Stromal cell of bone marrow (primary cell): ENCODE data around the gene NLRP9.
A peak's percentile ranks its signal among the peaks of the same experiment; 100 is the strongest.

Experiments used
- DNase-seq: peaks from one replicate; pipeline ENCODE4 v3.0.0-alpha.2; 2012; ENCODE audit warnings: low read depth

NLRP9 gene

DNA sequence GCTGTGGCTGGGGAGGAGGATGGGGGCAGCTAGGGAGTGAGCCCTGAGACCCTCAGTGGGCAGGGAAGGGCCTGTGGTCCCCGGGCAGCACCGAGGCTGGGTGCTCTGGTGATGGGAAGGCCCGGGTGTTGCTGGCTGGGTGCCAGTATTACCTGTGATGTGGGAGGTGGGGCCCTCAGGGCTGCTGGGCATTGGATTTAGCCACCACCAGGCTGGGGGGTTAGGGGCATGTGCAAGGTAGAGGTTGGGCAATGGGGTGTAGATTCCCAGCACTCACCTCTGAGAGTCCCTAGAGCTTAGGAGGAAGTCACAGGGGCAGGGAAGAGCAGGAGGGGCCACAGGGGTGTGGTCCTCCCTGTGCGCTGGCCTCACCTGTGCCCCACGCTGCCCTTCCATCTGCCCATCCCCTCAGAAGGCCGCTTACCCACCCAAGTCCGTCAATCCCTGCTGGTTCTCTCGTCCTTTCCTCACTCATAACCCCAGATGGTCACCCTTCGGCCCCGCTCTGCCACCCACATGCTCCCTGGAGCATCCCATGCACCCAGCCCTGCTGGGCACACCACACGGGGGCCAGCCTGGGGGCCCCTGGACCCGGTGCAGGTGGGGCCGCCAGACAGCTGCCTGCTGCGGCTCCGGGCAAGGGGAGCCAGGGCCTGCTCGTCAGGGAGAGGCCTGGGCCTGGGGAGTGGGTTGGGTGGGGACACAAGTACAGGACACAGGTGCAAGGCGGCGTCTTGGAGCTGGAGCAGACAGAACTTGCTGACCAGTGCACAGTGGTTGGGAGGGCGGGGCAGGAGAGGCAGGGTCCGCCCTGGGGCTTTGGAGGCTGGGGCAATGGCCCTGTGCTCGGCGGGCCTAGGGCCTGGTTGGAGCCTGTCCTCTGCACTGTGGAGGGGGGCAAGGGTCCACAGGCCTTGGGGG lies 50.7 kb downstream of the NLRP9 start:
- DNase-seq, result no peak

DNA sequence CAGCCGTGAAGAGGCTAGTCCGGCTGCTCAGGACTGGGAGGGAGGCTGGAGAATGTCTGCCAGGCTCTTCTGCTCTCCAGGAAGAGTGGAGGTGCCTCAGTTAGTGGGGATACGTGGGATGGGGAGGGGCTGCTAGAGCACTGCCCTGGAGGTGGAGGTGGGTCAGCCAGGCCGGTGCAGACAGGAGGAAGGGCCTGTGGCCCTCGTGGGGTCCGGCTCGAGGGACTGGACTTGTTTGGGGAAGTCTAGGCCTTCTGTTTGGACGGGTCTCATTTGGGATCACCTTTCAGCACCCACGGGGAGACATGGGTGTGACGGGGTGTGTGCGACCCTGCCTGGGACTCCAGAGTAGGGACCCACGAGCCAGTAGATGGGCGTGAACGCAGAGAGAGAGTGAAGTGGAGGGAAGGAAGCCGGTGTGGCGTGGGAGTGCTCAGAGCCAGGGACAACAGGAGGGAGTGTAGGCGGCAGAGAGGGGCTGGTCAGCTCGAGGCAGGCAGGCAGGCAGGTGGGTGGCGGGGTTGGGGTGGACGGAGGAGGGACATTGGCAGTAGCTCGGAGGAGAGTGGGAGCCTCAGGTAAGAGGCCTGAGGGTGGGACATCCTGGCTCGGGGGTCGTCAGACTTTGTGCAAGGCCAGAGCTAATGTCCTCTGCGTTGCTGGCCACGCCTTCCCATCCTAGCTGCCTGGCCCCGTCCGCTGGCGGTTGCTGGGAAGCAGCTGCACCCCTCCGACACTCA lies 51.7 kb downstream of the NLRP9 start:
- DNase-seq, result no peak

DNA sequence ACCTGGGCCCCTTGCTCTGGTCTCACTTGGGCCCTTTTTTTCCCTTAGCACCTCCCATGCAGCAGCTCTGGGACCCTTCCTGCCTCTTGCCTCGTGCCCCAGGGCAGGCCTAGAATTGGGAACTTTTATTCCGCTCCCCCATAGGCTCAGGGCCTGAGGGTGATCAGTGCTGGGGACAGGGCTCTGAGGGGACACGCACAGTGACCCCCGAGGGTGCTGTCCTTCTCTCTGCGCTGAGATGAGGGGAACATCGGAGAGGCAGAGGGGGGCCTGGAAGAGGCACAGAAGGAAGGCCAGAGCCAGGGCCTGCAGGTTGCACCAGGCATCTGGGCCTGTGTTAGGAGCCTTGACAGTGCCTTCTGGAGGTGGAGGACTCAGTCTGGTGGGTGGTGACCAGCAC lies 52.4 kb downstream of the NLRP9 start:
- no peak for DNase-seq

DNA sequence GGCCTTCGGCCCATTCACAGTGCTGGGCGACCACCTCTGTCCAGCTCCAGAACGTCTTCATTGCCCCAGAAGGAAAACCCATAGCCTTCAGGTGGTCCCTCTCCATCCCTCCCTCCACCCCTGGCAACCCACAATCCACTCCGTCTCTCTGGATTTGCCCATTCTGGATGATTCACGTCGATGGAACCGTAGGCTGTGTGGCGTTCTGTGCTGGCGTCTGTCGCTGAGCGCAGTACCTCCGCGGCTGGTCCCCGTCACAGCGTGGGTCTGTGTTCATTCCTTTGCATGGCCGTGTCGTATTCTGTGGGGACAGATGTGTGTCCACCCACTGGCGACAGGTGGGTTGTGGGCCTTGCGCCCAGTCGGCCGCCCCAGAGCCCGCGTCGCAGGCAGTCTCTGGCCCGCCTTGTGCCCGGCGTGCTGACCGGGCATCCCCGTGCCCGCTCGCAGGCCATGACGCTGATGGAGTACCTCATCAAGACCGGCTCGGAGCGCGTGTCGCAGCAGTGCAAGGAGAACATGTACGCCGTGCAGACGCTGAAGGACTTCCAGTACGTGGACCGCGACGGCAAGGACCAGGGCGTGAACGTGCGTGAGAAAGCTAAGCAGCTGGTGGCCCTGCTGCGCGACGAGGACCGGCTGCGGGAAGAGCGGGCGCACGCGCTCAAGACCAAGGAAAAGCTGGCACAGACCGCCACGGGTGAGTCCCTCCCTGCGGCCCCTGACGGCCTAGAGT lies 53.1 kb downstream of the NLRP9 start:
- no peak for DNase-seq

DNA sequence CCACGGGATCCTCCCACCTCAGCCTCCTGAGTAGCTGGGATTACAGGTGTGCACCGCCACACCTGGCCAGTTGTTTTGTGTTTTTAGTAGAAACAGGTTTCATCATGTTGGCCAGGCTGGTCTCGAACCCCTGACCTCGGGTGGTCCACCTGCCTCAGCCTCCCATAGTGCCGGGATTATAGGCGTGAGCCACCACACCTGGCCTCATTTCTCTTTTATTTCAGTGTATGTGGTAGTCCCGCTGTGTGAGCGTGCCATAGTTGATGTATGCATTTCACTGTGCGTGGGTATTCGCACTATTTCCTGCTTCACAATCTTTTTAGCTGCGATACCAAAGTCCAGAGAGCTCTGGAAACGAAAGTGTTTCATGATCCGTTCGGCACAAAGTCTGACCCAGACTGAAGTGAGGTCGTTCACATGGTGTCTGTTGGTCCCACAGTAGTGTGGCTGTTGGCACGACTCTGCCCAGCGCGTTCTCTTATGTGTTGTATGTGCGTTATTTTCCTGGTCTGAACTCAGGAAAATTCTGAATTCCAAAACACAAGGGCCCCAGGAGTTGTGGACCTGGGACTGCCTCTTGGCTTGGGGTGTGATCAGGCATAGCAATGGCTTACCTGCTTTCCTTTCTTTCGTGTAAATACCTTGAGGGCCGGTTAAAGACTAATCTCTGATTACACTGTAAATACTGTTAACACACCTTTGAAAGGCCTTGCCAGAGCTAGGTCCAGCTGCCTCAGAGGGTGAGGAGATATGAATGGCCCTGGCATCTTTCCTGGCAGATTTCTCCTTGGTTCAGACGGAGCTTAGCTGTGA lies 54.5 kb downstream of the NLRP9 start:
- no peak for DNase-seq

DNA sequence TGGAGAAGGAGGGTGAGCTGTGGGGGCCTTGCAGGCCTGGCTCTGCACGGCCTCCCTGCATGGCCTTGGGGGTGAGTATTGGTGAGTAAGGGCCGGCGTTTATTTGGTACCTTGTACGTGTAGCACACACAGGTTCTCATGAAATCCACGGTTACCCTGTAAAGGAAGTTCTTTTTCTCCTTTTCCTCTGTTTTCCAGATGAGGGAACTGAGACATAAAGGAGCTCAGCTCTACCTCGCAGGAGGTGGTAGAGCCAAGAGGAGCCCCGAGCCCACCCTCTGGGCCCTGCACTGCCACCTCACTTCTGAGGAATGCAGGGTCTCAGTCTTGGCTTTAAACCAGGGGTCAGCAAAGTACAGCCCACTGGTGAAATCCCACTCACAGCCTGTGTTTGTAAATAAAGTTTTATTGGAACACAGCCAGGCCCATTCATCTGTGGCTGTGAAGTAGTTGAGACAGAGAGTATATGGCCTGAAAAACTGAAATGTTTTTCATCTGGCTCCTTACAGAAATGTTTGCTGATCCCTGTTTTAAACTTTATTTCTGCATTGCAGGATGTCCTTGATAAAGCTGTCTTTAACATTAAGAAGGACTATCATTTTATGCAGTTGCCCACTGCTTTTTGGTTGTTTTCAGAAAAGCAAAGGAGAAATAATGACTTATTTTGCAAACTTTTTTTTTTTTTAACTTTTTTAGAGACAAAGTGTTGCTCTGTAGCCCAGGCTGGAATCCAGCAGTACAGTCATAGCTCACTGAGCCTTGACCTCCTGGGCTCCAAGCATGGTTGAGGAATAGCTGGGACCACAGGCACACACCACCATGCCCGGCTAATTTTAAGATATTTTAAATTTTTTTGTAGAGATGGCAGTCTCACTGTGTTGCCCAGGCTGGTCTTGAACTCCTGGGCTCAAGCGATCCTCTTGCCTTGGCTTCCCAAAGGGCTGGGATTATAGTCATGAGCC lies 56.8 kb downstream of the NLRP9 start:
- peak; percentile 21 for DNase-seq

DNA sequence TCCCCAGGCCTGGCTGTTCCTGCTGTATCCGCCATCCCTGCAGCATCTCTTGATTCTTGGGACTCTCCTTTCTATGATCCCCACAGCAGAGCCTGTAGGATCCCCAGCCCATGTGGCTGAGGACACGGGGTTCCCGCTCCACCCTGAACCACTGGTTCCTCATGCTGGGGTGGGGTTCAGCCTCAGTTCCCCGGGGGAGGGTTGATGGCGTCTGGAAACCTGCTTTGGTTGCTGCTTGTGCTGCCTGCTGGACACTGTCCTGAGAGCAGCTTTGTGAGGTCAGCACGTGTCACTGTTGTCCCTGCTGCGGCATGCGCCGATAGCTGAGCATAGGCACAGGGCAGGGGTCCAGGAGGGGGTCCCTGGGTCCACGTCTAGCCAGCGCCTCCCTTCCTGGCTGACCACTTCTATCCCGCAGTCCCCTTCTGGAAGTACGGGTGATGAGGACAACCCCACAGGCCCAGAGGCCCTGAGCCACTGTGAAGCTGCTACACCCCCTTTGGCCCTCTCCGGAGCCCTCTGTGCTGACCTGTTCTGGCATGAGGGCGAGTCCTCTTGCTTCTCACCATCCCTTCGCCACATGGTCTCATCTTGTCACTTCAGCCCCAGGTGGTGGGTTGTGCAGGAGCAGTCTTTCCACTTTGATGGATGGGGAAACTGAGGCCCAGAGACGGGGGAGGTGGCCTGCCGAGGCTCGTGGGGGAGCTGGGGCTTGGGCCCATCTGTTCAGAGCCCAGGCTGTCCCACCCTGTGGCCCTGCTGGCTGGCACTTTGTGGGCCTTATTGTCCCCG lies 57.7 kb downstream of the NLRP9 start:
- no peak for DNase-seq

DNA sequence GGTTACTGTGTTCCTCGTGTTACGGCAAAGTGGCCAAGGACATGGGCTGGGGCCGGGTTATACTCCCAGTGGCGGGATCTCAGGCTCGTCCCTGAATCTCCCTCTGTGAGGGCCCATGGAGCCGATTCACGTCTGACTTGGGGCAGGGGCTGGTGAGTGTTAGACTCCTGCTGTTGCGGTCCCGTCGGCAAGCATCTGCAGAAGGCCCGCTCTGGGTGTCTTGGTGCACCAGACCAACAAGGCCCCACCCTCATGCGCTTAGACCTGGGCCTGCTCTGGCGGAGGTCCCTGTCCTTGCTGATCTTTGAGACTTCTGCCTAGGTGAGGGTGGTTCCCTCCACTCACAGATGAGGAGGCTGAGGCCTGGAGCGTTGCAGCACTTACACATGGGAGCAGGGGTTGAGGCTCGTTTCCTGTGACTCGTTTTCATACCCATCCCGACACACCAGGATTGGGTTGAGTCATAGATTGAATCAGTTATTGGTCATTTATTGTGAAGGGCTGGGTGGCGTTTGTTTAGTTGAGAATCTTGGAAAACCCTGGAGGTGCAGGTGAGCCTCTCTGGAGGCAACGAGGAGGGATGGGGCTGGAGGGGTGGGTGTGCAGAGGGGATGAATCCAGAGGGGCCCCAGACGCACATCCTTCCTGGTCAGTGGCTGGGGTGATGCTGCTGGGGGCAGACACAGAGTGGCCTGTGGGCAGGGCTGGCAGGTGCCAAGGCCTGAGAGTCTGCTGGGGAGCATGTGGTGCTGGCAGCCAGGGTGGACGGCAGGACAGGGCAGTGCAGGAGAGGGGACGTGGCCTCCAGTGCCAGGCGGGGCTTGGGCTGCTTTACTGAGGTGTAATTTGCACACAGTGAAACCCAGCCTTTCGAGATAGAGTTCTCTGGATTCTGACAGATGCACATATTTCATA lies 58.6 kb downstream of the NLRP9 start:
- DNase-seq, result no peak

DNA sequence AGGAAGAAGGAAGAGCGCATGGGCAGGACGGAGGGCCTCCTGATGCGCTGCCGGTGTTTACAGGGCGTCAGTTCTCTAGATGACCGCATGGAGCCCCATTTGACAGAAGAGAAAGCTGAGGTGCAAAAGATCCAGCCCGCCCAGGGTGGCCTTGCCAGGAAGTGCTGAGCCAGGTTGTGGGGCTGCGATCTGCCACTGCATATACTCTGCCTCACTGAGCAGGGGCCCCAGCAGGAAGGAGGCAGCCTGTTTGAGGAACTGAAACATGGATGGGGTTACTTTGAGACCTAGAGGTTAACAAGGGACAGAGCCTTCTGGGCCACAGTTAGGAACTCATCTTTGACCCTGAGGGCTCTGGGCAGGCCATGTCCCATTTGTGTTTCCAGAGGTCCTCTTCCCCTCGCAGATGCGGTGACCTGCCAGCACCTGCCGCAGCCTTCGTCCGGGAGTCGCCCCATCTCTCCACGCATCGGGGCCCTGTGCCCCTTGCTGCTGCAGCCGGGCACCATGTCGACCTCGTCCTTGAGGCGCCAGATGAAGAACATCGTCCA lies 60.0 kb downstream of the NLRP9 start:
- DNase-seq, result no peak

DNA sequence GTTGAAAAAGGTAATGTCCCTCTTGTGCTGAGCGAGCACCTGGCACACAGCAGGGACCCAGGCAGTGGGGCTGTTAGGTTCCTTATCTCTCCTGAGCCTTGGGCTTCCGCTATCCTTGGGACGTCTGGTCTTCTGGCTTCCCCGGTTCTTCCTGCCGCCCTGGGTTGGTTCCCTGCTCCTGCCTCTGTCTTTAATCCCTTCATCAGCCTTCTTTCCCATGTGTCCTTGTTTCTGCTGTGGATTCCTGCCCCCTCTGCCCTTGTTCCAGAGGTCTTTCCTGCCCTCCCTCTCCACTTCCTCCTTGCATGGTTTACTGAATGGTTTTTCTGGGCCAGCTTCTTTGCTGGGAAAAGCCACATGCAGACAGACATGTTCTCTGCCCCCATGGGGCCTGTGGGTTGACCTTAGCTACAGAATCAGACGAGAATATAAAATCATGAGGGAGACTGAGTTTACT lies 60.6 kb downstream of the NLRP9 start:
- no peak for DNase-seq

DNA sequence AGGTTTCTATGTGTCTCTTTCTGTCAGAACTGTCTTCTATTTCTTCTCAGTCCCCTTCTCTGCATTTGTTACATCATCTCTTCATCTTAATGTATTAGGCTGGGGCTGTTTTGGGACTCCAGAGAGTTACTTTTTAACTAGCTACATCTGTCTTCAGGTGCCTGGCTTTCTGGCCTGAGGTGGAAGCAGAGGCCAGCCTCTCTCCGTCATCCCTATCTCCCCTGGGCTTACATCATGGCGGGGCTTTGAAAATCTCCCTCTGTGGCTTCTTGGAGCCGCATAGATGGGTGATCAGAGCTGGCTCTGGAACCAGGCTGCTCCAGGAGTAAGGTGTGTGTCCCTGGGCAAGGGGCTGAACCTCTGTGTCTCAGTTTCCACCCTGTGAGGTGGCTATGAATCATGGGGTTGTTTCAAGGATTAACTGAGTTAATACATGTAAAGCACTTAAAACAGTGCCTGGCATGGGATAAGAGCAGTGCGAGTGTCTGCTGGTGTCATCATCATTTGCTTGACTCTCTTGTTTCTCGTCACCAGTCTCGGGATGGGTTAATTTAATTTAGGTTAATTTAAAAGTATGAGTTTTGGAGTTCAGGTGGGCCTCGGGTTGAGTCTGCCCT lies 61.2 kb downstream of the NLRP9 start:
- DNase-seq, result no peak

DNA sequence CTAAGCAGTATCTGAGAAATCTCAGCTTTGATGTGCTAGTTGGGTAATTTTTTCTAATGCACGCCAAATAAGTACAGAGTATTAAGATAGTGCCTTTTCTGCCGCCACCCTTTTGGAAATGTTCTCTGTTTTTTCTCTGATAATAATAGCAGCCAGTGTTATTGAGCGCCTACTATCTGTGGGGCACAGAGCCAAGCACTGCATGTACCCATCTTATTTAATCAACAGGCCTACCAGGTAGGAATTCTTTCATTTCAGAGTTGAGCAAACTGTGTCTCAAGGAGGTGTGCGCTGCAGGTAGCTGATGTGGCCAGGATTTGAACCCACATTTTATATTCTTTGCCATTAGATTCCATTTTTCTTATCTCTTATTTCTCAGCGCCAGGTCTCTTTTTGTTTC lies 61.8 kb downstream of the NLRP9 start:
- DNase-seq, result no peak

DNA sequence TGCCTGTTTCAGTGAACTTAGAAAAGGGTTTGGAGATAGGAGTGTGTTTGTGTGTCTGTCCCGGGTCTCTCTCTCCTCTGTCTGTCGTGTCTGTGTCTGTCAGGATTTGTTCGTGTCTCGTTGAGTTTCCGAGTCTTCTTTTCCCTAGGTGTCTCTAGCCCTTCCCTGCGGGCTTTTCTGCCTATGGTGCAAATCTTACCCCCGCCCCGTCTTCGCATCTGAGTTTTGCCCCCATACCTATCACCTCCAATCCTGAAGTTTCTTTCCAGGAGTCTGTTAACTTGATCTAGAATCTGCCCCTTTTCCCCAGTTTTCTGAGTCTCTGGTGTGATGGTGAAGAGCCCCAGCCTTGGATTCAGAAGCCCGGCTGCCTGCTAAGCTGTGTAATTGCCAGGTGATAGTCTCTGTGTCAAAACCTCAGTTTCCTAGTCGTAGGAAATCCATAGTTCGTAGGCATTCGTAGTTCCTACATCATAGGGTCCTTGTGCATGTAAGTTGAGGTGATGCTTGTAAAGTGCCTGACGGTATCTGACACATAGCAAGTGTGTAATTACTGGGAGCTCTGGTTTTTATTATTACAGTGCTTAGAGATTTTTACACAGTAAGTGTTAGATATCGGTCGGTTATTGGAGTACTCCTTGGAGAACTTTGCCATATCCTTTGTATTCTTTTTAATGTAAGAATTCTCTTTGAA lies 62.4 kb downstream of the NLRP9 start:
- no peak for DNase-seq

DNA sequence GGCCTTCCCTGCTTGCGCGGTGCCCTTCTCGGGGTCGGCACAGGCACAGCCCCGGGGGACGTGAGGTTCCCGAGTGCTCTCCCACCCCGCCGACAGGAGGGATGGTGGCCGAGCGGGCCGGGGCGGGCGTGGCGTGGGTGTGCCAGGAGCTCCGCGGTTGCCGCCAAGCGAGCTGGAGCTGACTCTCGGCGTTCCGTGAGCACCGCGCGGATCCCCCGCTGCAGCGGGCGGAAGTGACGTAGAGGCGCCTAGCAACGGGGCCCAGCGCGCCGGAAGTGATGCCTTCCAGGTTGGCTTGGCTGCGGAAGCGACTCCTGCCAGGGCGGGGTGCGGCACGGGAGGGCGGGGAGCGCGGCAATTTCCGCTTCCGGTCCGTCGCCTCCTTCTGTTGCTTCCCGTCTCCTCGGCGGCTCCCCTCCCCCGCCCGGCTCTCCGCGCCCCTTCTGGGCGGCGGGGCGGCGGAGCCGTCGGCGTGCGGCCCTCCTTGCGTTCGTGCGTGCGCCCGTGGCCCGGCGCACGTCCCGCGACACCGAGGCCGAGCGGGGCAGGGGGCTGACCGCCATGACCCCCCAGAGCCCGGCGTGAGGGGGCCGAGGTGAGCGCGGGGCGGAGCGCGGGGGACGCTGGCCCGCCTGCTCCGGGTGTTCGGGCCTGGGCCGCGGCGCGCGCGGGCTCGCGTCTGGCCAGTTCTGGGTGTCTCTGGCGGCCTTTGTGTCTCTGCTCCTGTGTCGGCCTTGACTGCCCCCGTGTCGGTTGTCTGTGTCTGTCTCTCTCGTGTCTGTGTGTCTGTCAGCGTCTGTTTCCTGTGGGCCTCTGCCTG lies 63.2 kb downstream of the NLRP9 start, which contains the start of gene EPN1:
Gene EPN1 (plus strand): TSS at position 386 of the 820 bp plus-strand sequence. CDS start 3,402 bp downstream, outside the sequence.
- peak; percentile 92 for DNase-seq

DNA sequence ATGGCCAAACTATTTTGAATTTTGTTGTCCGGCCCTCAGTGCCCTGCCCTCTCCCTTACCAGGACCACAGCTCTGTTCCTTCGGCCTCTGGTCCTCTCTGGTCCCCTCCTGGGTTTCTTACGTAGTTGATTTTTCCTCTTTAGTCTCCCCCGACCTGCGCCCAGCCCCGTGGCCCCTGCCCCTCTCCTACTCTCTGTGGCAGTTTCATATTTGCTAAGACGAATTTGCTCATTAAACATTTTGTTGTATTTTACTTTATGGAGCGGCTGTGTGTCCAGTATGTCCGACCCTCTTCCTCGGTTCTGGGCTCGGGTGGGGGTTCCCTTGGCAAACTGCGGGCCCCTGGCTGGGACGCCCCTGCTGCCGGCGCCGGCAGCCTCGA lies 63.8 kb downstream of the NLRP9 start:
- no peak for DNase-seq

DNA sequence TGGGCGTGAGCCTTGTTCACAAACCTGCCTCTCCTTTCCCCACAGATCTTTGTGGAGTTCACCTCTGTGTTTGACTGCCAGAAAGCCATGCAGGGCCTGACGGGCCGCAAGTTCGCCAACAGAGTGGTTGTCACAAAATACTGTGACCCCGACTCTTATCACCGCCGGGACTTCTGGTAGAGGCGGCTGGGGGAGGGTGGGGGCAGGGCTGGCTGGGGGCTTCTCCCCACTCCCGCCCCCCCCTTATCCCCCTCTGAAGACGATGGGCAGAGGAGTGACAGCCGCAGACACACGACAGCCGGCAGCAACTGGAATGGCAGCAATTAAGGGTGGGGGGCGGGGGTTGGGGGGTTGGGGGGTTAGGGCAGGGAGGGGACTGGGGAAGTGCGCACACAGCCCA lies 64.3 kb downstream of the NLRP9 start:
- no peak for DNase-seq
